SK-N-SH (cell line): ENCODE data around the gene YJEFN3.

Source experiments
- EP300 ChIP-seq, 2 experiments: IDR thresholded peaks; 2 replicates each; pipeline versions ENCODE4 v1.4.0 to v1.6.1; 2012; ENCODE audit warnings: borderline replicate concordance in 1 of 2, low read depth in 1 of 2, low read length in 1 of 2
- GABPA ChIP-seq: IDR thresholded peaks from 2 replicates; pipeline ENCODE4 v1.4.0; 2012; ENCODE audit warnings: low read depth, mild to moderate bottlenecking
- MEF2A ChIP-seq: IDR thresholded peaks from 2 replicates; pipeline ENCODE4 v1.4.0; 2012; ENCODE audit warnings: low read depth, borderline replicate concordance
- POLR2AphosphoS5 ChIP-seq: IDR thresholded peaks from 2 replicates; pipeline ENCODE4 v1.6.1; 2012; ENCODE audit warnings: low read depth, low read length
- RCOR1 ChIP-seq: fragments of 150-350 bp; IDR thresholded peaks from 2 replicates; pipeline ENCODE4 v1.6.1; 2017; ENCODE audit warnings: antibody characterized with exemption, low read length
- REST ChIP-seq: IDR thresholded peaks from 2 replicates; pipeline ENCODE4 v1.6.1; 2012; ENCODE audit warnings: mild to moderate bottlenecking, low read depth, low read length, moderate library complexity
- SMC3 ChIP-seq: IDR thresholded peaks from 2 replicates; pipeline ENCODE4 v1.6.1; 2012; ENCODE audit warnings: low read depth, low read length, improper control_type of control experiment
- TAF1 ChIP-seq: IDR thresholded peaks from 2 replicates; pipeline ENCODE4 v1.6.1; 2012; ENCODE audit warnings: low read depth, mild to moderate bottlenecking, low read length, moderate library complexity, borderline replicate concordance
- TEAD4 ChIP-seq: IDR thresholded peaks from 2 replicates; pipeline ENCODE4 v1.4.0; 2012; ENCODE audit warnings: mild to moderate bottlenecking, borderline replicate concordance; ENCODE audit not compliant: insufficient read depth
- TF ChIP-seq, protein P1 (sequence below): fragments of 150-350 bp; IDR thresholded peaks from 2 replicates; pipeline ENCODE4 v1.6.1; 2017; ENCODE audit warnings: antibody characterized with exemption, low read length, low read depth, borderline replicate concordance
- TF ChIP-seq, protein P2 (sequence below): fragments of 200-600 bp; sonication (generic); IDR thresholded peaks from 2 replicates; pipeline ENCODE4 v1.6.1; 2017; ENCODE audit warnings: antibody characterized with exemption, mild to moderate bottlenecking, moderate library complexity

DNA sequence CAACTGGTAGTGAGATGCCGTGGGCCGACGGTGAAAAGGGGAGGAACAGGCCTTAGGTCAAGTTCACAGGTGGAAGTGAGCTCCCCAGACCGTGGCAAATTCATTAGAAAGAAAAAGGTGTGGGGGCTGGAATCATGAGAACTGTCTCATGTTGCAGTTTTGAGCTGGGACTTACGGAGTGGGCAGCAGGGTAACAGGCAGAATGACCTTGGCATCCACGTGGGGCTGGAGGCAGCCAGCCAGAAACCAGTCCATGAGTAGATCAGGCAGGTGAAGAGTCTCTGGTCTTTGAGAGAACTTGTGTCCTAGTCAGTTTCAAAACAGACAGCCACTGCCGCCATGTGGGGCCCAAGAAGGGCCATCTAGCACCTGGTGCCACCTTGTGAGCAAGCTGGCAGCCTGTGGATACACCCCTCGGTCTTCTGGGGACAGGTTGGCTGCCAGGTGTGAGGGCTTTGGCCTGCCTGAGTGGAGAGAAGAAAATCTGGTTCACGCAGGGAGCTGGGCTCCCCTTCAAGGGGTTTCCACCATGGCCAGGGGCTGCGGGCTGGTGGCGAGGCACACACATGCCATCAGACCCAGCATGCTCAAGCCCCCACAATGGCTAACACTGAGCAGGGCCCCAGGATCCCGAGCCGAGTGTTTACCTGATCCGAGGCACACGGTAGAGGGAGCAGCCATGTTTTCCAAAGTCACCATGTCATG is 37.2 kb upstream of the YJEFN3 start:
- no peak for TF ChIP-seq MEF2A
- TF ChIP-seq GABPA = no peak
- TF ChIP-seq, protein P1, sequence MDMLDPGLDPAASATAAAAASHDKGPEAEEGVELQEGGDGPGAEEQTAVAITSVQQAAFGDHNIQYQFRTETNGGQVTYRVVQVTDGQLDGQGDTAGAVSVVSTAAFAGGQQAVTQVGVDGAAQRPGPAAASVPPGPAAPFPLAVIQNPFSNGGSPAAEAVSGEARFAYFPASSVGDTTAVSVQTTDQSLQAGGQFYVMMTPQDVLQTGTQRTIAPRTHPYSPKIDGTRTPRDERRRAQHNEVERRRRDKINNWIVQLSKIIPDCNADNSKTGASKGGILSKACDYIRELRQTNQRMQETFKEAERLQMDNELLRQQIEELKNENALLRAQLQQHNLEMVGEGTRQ = no peak
- TF ChIP-seq, protein P2, sequence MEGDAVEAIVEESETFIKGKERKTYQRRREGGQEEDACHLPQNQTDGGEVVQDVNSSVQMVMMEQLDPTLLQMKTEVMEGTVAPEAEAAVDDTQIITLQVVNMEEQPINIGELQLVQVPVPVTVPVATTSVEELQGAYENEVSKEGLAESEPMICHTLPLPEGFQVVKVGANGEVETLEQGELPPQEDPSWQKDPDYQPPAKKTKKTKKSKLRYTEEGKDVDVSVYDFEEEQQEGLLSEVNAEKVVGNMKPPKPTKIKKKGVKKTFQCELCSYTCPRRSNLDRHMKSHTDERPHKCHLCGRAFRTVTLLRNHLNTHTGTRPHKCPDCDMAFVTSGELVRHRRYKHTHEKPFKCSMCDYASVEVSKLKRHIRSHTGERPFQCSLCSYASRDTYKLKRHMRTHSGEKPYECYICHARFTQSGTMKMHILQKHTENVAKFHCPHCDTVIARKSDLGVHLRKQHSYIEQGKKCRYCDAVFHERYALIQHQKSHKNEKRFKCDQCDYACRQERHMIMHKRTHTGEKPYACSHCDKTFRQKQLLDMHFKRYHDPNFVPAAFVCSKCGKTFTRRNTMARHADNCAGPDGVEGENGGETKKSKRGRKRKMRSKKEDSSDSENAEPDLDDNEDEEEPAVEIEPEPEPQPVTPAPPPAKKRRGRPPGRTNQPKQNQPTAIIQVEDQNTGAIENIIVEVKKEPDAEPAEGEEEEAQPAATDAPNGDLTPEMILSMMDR = no peak
- no peak for TF ChIP-seq POLR2AphosphoS5
- TF ChIP-seq SMC3 = no peak
- TF ChIP-seq EP300 (IDR thresholded peaks at IDR 0.05; ENCODE audit: borderline replicate concordance in 1 of 2, low read depth in 1 of 2, low read length in 1 of 2) = no peak
- no peak for TF ChIP-seq RCOR1
- no peak for TF ChIP-seq REST
- no peak for TF ChIP-seq TEAD4
- TF ChIP-seq TAF1 = no peak
